GM12878 (cell line): ENCODE data around the gene FAM53B.

ENCODE experiments used
- EP300 ChIP-seq, 2 experiments: fragments of 150-350 bp in 1 of 2; IDR thresholded peaks; 2 replicates each; pipeline ENCODE4 v1.6.1; 2011 to 2012; ENCODE audit warnings: low read depth in 2 of 2, low read length in 2 of 2, borderline replicate concordance in 1 of 2, improper control_type of control experiment in 1 of 2, inconsistent platforms in 1 of 2; ENCODE audit not compliant: control insufficient read depth in 1 of 2
- RFX5 ChIP-seq: IDR thresholded peaks from 2 replicates; pipeline ENCODE4 v1.6.1; 2011; ENCODE audit warnings: low read depth, low read length, improper control_type of control experiment
- USF1 ChIP-seq: IDR thresholded peaks from 2 replicates; pipeline ENCODE4 v1.6.1; 2011; ENCODE audit warnings: borderline replicate concordance, low read depth, mild to moderate bottlenecking, moderate library complexity, mixed read lengths, low read length; ENCODE audit not compliant: insufficient read depth; ENCODE audit errors: extremely low read length
- ZZZ3 ChIP-seq: IDR thresholded peaks from 2 replicates; pipeline ENCODE4 v1.6.1; 2011; ENCODE audit warnings: low read depth; ENCODE audit not compliant: control insufficient read depth, insufficient read length
- TF ChIP-seq, protein P1 (sequence below), 3 experiments: IDR thresholded peaks in 2 of 3; conservative IDR thresholded peaks in 1 of 3; 2 replicates each; pipeline ENCODE4 v1.5.1; 2011; ENCODE audit warnings: low read depth in 3 of 3, low read length in 3 of 3, mild to moderate bottlenecking in 3 of 3, control low read depth in 2 of 3, moderate library complexity in 2 of 3, inconsistent platforms in 1 of 3, mixed read lengths in 1 of 3; ENCODE audit not compliant: control insufficient read depth in 2 of 3, insufficient read depth in 1 of 3; ENCODE audit errors: extremely low read depth in 1 of 3

DNA sequence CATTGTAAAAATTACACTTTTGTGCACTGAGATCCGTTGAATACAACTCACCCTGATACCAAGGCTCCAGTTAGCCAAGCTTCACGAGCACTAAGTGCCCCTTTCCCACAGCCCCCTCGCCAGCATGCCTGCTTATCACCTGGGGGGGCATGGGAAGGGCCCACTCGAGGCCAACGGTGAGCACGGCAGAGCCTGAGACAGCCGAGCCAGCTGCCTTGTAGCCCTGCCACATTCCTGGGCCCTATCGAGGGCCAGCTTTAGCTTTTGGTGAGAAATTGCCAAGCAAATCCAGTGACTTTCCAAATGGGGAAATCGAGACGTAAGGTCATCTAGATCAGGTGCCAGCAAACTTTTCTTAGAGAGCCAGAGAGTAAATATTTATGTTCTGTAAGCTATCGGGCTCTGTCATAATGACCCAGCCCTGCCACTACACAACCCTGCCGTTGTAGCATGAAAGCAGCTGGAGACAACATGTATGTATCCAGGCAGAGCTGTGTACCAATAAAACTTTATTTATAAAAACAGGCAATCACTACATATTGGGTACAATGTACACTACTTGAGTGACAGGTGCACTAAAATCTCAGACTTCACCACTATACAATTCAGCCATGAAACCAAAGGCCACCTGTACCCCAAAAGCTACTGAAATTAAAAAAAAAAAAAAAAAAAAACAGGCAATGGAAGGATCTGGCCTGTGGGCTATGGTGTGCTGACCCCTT, 83.6 kb downstream of the FAM53B start:
- TF ChIP-seq, protein P1, sequence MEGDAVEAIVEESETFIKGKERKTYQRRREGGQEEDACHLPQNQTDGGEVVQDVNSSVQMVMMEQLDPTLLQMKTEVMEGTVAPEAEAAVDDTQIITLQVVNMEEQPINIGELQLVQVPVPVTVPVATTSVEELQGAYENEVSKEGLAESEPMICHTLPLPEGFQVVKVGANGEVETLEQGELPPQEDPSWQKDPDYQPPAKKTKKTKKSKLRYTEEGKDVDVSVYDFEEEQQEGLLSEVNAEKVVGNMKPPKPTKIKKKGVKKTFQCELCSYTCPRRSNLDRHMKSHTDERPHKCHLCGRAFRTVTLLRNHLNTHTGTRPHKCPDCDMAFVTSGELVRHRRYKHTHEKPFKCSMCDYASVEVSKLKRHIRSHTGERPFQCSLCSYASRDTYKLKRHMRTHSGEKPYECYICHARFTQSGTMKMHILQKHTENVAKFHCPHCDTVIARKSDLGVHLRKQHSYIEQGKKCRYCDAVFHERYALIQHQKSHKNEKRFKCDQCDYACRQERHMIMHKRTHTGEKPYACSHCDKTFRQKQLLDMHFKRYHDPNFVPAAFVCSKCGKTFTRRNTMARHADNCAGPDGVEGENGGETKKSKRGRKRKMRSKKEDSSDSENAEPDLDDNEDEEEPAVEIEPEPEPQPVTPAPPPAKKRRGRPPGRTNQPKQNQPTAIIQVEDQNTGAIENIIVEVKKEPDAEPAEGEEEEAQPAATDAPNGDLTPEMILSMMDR (IDR thresholded peaks at IDR 0.05 in 2 of 3, conservative IDR thresholded peaks at IDR 0.05 in 1 of 3; ENCODE audit: control insufficient read depth in 2 of 3, extremely low read depth in 1 of 3, insufficient read depth in 1 of 3, low read depth in 3 of 3, low read length in 3 of 3) = no peak
- TF ChIP-seq USF1 (no peak), ZZZ3 (no peak), EP300 (IDR thresholded peaks at IDR 0.05; ENCODE audit: borderline replicate concordance in 1 of 2, control insufficient read depth in 1 of 2, low read depth in 2 of 2, low read length in 2 of 2) (no peak), RFX5 (no peak)
